Measurements from ENCODE around the gene ZNF728.
"Not testable (repeated sequence)": the region's sequence is repeated elsewhere in the genome, so short reads cannot be mapped to it uniquely, and the experiment has no call there.

Gene ZNF728

DNA sequence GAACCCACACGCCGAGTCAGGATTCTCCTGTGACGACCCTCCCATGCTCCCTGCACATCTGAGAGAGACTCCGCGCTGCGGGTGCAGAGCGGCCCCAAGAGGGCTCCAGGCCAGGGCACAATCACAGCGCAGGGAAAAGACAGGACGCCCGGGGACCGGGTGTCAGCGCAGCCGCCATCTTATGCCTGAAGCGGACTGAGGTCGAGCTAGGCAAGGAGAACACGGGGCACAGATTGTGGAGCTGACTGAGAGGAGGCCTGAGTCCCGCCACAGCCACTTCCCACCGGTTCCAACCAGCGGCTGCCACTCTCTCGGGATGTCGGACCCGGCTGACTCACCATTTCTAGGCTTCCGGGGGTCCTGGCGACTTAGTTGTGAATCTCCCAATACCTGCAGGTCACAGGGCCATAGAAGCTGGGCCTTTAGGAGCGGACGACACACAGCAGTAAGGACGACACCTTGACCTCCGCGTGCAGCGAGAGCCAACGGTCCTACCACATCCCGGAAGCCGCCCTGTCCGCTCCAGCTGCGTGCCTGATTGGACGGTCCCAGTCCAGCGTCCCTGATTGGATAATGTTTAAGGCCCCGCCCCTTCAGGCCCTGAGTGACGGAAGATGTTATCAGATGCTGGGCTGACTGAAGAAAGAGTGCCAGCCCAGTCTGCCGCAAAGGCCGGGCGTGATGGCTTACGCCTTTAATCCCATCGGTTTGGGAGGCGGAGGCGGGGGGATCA, at the start of gene ZNF728:
Gene ZNF728, minus strand, starts transcription at position 487 of the 733 bp plus-strand sequence. Its CDS starts 146 bp downstream, at position 341.
- DNase-seq, result no peak

DNA sequence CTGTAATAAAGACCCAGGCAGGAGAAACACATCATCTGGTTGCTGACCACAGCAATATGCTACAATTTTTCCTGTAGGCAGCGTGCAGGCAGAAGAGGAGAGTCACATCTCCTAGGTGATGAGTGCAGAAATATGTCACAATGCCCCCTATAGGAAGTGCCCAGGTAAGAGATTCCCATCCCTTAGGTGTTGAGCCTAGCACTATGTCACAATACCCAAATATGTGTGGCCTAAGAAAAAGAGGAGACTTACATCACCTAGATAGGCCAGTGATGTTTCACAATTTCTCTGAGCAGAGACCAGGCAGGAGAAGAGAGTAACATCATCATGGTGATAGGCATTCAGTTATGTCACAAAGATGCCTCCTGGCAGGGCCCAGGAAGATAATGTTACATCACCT, 49.4 kb upstream of the ZNF728 start:
- DNase-seq, result no peak

GRCh38 chr19:23049256-23049655, 46.3 kb upstream of the ZNF728 start:
- DNase-seq, result no peak

DNA sequence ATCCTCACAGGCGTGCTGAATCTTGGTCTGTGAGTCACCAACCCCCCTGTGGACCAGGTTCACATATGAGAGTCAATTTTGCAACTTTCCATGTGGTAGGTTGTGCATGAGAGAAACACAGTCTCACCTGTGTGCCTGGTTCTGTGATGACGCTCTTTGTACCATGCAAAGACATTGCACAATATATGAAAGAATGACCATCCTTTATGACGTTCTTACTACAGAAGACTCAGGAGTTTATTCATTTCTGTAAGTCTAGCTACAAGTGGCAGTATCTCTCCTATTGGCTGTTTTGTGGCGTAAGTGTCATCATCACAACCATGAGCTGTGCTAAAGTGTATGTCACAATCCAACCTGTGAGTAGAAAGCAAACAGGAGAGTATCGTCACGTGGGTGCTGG, 43.8 kb upstream of the ZNF728 start:
- DNase-seq, result no peak

GRCh38 chr19:23033721-23034120, 30.7 kb upstream of the ZNF728 start:
- no peak for DNase-seq

GRCh38 chr19:23015660-23016059, 12.7 kb upstream of the ZNF728 start:
- DNase-seq, result no peak

DNA sequence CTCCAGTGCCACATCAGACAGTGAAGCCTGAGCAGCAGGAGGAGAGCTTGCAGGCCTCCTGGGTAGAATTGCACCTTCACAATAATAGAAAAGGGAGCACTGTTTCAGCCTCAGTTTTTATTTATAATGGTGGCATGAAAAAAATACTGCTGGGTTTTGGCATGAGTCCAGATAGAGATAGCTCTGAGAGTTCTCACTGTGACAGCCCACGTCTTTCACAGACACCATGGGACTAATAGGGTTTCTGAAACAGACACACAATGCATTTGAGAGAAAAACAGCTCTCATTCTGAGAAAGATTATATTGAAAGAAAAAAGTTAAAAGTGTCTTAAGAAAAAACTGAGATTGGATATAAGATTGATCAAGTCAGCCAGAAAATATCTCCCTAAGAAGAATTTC, 8.0 kb downstream of the ZNF728 start:
- not testable (repeated sequence) for DNase-seq

DNA sequence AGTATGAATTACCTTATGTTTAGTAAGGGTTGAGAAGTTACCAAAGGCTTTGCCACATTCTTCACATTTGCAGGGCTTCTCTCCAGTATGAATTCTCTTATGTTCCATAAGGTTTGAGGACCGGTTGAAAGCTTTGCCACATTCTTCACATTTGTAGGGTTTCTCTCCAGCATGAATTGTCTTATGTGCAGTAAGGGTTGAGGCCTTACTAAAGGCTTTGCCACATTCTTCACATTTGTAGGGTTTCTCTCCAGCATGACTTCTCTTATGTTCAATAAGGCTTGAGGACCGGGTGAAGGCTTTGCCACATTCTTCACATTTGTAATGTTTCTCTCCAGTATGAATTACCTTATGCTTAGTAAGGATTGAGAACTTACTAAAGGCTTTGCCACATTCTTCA, 26.7 kb downstream of the ZNF728 start:
- DNase-seq, result no peak

GRCh38 chr19:22975546-22976136, 27.3 kb downstream of the ZNF728 start:
- not testable (repeated sequence) for DNase-seq

GRCh38 chr19:22945560-22945959, 57.4 kb downstream of the ZNF728 start:
- no peak for DNase-seq

GRCh38 chr19:22935151-22935550, 67.8 kb downstream of the ZNF728 start:
- DNase-seq, result no peak

DNA sequence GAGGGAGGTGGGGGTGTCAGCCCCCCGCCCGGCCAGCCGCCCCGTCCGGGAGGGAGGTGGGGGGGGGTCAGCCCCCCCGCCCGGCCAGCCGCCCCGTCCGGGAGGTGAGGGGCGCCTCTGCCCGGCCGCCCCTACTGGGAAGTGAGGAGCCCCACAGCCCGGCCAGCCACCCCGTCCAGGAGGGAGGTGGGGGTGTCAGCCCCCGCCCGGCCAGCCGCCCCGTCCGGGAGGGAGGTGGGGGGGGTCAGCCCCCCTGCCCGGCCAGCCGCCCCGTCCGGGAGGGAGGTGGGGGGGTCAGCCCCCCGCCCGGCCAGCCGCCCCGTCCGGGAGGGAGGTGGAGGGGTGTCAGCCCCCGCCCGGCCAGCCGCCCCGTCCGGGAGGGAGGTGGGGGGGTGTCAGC, 75.4 kb downstream of the ZNF728 start:
- not testable (repeated sequence) for DNase-seq

DNA sequence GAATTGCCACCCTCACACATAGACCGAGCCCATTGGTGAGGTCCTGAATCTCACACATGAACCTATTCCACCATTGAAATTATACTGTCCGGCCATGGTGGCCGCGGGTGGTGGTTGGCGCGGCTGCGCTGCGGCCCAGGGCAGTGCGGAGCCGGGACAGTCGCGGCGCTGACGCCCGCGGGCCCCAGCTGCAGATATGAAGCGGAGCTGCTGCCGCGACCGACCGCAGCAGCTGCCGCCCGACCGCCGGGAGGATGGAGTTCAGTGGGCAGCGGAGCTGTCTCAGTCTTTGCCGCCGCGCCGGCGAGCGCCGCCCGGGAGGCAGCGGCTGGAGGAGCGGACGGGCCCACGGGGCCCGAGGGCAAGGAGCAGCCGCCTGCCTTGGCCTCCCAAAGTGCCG, 77.8 kb downstream of the ZNF728 start:
- not testable (repeated sequence) for DNase-seq
